NOMO-1 treated with DMSO at 0.1 percent for 48 hours (cell line): Measurements from ENCODE around the gene IL1RAP.
A peak's percentile ranks its signal among the peaks of the same experiment; 100 is the strongest.
"Not testable (repeated sequence)": the region's sequence is repeated elsewhere in the genome, so short reads cannot be mapped to it uniquely, and the experiment has no call there.

Experiments used
- DNase-seq: peaks from one replicate; lab custom pipeline; 2025; ENCODE audit not compliant: unreplicated experiment; lab: John Stamatoyannopoulos, UW

The IL1RAP gene, protein sequence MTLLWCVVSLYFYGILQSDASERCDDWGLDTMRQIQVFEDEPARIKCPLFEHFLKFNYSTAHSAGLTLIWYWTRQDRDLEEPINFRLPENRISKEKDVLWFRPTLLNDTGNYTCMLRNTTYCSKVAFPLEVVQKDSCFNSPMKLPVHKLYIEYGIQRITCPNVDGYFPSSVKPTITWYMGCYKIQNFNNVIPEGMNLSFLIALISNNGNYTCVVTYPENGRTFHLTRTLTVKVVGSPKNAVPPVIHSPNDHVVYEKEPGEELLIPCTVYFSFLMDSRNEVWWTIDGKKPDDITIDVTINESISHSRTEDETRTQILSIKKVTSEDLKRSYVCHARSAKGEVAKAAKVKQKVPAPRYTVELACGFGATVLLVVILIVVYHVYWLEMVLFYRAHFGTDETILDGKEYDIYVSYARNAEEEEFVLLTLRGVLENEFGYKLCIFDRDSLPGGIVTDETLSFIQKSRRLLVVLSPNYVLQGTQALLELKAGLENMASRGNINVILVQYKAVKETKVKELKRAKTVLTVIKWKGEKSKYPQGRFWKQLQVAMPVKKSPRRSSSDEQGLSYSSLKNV

DNA sequence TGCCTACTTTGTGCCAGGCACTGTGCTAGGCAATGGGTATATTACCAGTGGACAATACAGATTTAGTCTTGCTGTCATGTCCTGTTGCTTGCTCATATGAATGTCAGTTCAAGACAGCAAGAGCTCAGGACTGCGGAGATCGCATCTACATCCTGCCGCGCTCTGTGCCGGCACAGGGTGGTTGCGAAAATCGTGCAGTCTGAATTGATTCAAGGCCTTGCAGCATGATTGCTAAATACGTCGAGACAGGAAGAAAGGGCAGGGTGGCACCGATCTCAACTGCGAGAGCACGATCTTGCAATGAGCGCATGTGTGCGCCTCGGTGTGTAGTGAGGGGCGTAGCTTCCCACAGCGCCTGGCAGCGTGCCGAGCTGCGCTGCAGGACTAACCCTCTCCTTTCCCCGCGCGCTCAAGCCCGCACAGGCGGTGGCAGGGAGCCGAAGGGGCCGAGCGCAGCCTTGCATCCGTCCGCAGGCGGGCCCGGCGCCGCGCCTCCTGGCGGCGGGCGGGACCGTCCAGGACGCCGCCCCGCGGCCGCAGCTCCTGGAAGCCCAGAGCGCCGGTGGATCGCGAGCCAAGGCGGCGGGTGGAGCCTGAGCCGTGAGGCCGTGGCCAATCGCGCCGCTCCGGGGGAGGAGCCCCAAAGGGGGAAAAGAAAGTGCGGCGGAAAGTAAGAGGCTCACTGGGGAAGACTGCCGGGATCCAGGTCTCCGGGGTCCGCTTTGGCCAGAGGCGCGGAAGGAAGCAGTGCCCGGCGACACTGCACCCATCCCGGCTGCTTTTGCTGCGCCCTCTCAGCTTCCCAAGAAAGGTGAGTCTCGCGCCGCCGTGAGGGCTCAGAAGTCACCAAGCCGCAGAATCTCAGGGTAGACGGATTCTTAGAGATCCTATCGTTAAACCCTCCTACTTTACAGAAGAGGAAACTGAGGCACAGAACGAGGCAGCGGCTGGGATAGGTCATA is at the start of gene IL1RAP:
Gene IL1RAP, plus strand, starts transcription at position 677 of the 962 bp plus-strand sequence. CDS start 50,205 bp downstream, outside the sequence.
- DNase-seq, result peak; percentile 98

DNA sequence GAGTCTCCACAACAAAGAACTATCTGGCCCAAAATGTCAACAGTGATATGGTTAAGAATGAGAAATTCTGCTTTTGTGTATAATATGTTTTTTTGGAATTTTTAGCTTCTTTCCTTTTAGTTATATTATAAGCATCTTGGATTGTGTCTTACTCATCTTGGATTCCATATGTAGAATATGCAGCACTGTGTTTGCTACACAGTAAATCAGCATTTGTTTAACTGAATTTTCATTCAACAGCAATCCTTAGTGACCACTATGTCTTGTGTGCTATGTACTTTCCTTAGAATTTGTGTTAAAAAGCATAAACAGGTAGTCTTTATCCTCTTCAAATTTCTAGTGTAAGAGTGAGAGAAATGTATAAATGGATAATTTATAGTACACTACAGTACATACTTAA is 46.0 kb upstream of the IL1RAP start:
- no peak for DNase-seq

DNA sequence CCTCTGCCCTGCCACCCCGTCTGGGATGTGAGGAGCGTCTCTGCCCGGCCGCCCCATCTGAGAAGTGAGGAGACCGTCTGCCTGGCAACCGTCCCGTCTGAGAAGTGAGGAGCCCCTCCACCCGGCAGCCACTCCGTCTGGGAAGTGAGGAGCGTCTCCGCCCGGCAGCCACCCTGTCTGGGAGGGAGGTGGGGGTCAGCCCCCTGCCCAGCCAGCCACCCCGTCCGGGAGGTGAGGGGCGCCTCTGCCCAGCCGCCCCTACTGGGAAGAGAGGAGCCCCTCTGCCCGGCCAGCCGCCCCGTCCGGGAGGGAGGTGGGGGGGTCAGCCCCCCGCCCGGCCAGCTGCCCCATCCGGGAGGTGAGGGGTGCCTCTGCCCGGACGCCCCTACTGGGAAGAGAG is 40.6 kb upstream of the IL1RAP start:
- DNase-seq, result not testable (repeated sequence)

DNA sequence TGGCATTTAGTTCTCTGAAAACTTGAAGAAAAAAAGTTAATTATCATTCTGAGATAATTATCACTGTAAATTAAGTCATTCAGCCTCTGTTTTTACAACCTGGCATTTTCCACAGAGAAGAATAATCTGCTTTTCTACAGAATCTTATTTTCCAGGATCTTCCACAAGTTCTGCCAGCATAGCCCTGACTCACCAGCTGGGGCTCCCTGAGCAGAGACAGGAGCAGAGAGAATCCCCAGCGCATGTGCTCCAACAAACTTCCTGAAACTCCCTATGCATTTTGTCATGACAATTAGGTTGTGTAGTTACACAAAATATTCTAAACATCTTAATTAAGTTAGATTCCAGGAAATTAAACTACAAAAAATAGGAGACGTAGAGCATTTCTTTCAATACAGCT is 32.1 kb upstream of the IL1RAP start:
- DNase-seq, result no peak

DNA sequence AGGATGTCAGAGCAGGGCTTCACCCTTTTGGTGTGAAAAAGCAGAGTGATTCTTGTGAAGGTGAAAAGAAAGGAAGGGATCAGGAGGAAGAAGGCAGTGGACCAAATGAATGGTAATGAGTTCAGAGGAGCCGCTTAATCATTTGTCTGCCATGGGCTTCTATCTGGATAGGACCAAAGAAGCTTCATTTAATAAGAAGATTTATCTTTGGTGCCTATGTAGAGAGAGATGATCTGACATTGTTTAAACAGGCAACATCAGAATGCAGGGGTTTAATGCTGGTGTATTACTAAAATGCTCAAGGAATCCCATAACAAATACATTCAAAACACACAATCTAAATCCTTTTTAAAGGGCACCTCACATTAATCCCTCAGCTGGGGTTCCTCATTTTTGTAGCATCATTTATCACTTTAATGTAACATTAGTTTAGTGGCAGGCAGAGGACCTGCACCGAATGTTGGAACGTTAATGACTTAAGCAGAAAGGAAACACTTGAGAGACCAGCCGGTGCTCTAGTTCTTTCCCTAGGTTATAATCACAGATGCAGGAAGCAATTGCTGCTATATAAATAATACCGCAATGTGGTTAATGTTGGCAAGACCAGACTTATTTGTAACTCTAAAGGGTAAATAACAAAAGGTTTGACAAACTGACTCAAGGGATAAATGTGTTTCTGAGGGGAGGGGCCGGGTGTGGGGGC is 27.9 kb upstream of the IL1RAP start:
- DNase-seq, result peak; percentile 42

DNA sequence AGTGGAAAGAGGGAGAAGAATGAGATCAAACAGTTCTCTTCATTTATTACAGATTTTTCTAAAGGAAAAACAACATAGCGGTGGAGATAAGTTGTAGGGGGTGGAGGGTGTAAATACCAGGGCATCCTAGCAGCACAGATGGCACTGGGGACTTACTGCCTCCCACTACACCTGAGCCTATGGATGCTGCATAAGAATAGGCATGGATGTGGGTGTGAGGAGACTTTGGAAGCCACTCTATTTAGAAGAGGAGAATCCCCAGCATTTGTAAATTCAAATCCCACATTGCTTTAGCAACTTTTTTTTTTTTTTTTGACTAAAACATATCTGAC is 27.4 kb upstream of the IL1RAP start:
- DNase-seq, result no peak

DNA sequence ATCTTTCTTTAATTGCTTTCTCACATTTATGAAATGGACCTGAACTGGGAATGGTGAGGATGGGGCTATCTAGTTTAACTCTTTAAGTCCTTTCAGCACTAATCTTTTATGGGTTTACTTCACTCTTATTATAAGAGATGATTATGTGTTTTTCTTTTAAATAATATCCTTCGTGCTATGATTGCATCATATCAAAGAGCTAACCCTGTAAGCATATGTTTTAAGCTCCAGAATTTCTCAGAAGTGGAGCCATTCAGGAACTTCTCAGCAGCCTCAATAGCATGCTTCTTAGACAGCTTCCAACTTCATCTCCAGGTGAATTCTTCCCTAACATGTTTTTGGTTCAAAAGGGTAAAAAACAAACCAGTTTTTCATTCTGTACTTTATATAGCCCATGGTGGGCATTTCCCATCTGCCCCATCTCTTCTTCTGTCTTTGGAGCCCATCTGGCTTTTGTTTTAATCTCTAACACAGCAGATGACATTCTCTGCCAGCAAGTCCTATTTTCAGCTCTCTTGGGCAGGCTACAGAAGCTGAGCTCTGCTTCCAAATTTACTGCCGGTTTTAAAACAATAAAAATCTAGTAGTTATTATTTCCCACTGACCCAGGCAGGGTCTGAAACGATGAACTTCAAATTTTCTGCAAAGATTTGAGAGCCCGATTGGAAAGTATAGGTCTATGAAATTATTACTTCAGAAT is 26.8 kb upstream of the IL1RAP start:
- DNase-seq, result no peak

DNA sequence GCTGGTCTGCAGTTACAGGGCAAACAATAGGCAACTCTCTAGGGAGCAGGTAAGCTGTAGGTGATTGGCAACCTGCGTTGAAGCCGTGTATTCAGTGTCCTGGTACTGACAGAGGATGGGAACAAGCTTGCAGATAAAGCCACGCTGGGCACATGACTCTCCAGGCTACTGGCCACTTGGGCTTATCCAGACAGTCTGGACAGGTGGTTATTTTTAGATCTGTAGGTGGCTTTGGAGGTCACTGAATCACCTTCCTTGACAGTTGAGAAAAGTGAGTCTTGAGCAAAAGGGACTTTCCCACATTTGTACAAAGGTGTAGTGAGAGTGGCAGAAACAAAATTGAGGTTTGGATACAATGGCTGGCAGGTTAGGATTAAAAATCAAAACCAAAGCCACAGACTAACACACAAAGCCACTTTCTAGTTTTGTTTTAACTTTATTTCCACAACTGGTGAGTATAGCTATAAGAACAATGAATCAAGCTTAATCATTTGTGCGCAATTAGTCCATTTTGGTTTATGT is 22.3 kb upstream of the IL1RAP start:
- DNase-seq, result no peak

DNA sequence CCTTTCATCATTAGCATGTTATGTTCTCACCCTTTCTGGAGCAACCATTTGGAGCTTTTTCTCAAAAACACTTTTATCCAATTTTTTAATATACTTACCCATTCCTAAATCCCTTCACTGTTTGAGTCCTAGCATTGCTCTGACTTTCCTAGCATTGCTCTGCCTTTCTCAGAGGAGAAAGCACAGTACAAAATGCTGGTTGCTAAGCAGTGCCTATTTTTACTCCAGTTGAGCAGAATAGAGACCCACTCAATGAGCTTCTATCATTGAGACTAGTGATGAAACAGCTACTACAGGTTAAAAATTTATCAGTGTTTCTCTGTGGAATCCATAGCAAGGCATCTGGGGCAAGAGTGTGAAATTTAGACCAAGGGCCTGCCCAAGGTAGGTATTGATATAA is 21.8 kb upstream of the IL1RAP start:
- no peak for DNase-seq

DNA sequence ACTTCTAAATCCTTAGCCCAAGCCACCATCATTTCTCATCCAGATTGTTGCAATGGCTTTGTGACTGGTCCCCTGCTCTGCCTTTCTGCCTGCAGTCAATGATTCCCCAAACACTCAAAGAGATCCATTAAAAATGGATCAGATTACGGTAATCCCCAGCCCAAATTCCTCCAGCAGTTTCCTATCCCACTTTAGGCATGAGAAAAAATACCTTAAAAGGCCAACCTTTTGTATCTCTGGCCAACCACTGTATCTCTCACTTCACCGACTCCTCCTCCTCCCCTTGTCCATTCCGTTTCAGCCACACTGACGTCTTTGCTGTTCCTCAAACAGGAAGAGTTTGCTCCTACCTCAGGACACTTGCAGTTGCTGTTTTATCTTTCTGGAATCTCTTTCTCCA is 20.9 kb upstream of the IL1RAP start:
- DNase-seq, result no peak

DNA sequence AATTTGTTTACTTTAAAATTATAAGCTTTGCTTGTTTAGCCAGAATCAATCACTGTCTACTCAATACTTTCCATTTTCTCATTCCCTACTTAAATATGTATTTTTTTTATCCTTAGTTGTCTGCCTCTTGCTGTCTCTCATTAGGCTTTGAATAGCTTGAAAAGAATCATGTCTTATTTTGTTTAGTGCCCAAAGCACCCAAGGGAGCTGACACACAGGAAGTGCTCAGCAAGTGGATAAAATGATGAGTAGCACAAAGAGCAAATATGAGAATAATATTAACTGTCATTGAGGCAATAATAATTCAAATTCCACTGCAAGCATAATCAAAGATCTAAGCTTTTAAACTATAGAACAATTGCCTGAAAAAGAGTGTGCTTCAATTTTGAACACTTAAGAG is 19.0 kb upstream of the IL1RAP start:
- no peak for DNase-seq

DNA sequence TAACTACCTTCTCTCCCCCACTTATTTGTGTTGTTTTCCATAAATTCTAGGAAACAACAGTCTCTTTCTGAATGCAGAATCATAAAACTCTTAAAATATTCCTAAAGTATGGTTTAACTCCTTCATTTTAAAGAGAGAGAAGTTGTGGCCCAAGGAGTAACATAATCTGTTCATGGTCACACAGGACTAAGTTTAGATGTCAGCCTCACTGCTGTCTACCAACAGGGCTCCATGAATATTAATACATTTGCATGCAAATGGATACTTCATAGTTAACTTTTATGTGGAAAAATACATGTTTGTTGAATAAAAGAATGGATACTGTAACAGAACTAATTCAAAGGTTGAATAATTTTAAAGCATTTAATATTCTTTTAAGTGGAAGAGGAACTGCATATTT is 18.5 kb upstream of the IL1RAP start:
- no peak for DNase-seq

DNA sequence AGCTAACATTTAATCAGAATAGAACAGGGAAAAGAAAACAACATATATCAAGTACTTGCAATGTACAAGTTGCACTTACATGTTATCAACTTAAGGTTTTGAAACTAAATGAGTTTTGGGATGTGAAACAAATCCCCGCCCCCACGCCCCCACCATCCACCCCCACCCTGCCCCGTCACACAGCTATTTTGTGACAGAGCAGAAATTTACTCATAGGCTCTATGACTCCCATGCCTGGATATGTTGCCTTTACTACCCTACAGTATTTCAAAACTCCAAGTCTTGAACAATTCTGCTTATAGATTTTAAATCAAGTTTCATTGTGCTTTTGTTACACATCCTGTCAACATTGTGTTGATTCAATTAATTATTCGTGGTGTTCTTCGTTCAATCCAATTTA is 18.1 kb upstream of the IL1RAP start:
- peak; percentile 81 for DNase-seq

DNA sequence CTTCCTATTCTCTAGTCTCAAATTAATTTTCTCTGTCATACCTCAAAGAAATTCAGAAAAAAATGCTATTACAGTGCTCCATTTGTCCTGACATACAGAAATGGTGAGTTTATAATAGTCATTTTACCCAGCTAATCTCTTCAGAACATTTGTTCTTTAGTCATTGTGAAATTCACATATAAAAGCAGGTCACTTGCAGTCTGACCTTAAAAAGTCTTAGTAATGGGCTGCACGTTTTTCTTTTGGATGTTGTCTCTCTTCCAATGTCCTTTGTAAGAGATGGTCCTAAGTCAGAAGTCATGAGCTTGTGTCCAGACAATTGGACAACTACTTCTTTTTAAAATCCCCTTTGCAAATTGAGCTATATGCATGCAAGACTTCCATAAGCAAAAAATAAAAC is 17.0 kb upstream of the IL1RAP start:
- DNase-seq, result no peak

DNA sequence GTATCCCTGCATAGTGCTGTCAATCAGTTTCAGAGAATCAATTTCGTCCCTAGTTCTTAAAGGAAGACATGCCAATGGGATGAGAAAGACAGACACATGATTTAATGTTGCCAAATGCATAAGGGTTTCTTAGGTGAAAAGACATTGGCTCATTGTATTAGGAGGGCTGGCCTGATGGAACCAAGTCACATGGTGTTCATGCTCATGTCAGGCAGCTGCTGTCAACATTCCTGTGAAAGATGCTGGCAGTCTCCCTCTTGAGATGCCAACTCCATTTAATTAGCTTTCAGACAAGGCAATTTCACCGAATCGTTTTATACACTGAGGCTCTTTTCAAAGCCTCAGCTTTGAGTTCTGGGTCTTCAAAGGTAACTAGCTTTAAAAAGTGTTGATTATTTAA is 16.1 kb upstream of the IL1RAP start:
- no peak for DNase-seq

DNA sequence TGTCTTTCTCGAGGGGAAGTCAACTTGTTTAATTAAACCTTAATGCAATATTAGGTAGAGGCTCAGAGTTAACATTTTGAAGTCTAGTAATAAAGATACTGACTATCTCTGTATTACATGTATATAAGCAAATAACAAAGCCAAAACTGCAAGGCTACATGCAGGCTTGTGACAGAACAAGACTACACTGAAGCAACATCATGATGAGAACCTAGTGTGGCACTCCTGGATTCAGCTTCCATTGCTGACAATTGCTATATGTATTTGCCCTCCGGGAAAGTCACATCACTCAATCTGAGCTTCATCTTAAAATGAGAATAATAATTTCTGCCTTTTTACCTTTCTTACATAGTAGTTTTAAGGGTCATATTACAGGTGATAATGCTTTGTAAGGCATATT is 15.6 kb upstream of the IL1RAP start:
- no peak for DNase-seq

DNA sequence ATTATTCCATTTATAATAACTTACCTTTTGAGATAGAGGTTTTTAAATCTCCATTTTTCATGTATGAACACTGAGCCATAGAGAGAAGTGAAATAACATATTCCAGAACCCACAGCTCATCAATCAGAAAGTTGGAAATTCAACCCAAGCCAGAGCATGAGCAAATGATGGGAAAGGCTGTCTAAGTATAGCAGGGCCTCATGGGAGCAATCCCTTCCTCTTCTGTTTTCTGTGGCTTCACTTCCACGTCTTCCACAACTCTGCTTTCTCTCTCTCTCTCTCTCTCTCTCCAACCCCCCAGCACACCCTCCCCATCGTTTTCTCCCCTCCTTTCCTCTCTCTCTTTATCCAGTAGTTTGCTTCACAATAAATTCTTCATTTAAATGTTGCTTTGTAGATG is 14.8 kb upstream of the IL1RAP start:
- no peak for DNase-seq

DNA sequence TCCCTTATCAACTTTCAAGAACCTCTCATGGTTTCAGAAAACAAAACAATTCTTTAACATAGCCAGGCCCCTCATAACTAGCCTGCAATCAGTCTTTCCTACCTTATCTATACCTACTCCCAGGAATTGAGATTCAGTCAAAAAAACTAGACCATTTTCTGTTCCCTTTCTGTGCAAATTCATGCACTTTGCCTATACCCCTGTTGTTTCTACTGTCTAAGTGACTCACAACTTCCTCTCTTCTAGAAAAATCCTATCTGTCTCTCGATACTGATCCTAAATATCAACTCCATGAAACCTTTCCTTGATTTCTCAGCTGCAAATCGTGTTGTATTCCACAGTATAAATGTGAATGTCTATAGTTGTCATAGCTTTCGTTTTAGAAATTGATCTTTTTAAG is 10.9 kb upstream of the IL1RAP start:
- peak; percentile 62 for DNase-seq

DNA sequence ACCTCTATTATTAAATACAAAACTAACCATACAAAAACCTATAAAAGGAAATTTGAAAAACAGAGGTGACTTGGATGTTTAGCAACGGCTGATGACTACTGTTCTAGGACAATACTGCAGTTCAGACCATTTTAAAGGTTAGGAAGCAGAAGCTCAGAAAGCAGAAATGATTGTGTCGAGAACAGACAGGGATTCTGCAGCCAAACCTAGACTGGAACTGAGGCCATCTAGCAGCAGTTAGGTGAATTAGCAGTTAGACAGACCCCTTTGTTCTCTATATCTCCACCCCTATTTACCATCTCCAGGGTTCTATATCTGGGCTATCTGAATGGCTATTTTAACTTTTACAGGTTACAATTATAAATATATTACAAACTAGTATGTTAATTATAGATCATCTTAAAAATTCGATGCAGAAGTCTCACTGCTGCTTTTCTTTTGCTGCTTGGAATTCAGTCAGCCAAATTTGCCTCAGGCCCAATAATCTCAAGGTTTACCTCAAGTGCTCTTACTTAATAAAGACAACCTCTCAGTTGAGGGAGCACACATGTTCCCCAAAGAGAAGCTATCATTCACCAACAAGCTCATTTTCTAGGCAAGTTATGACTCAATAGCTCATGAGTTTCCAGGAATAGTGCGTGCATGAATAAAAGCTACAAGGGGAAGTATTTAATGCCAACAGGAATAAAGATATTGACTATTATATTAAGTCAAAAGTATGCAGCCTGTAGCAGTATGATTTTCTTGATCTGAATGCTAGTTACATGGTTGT is 9.3 kb upstream of the IL1RAP start:
- DNase-seq, result peak; percentile 82
